ENCODE measurements around the gene DGKB.

- TF ChIP-seq POLR2A (IDR thresholded peaks at IDR 0.05): no peak
- no peak for TF ChIP-seq CTCF (IDR thresholded peaks at IDR 0.05 in 4 of 5, conservative IDR thresholded peaks at IDR 0.05 in 1 of 5)
Measured at GRCh38 chr7:14858410-14858809, 44.1 kb downstream of the DGKB start.
